K562 (cell line): ENCODE data around the gene GHR. TPM values are rescaled to one million over a fixed set of nuclear protein-coding genes. Genes with fewer than 3 reads are reported as not detected.

Experiments
- ATAC-seq: fragments of 200-7000 bp; cut with Tn5 transposase; 3 replicates; pipeline ENCODE4 v1.9.1; 2020; ENCODE audit warnings: moderate library complexity
- BruUV-seq: library from RNA; stranded (reverse); fragments of 400-500 nt; replicated peaks from 2 replicates; lab custom pipeline; 2021; lab: Mats Ljungman, UMichigan
- CTCF ChIA-PET: fragments of 300-600 bp; formaldehyde crosslinking; extraction: SDS; loops from one replicate; lab custom pipeline; 2021; ENCODE audit warnings: low intra/inter-chr PET ratio; lab: Yijun Ruan, JAX
- POLR2A ChIA-PET: fragments of 300-600, 350-650 bp; sonication (Branson Sonifier 250); formaldehyde crosslinking; extraction: SDS; loops from one replicate; lab custom pipeline; 2021; ENCODE audit warnings: antibody characterized with exemption, inconsistent platforms; lab: Yijun Ruan, JAX
- DNase-seq, 4 experiments: peaks; one replicate each; pipeline versions ENCODE4 v3.0.0 to v3.0.0-alpha.2; 2011 to 2018; ENCODE audit warnings: low spot score in 3 of 4, mixed read lengths in 3 of 4; ENCODE audit errors: extremely low read depth in 1 of 4
- FAIRE-seq: peaks from 2 replicates; lab custom pipeline; 2011; peaks lifted over from hg19 to GRCh38; lab: Jason Lieb, UNC
- H2AFZ ChIP-seq: 2 replicates; pipeline ENCODE4 v1.6.0; 2011; ENCODE audit warnings: low read depth, low read length, control low read depth, inconsistent platforms
- H3K27ac ChIP-seq: fragments of 200-600 bp; 3 replicates; pipeline ENCODE4 v1.8.0; 2011; ENCODE audit warnings: low read depth, mild to moderate bottlenecking, control low read depth, inconsistent platforms, low read length, moderate library complexity, mixed read lengths; ENCODE audit errors: extremely low read depth
- H3K27me3 ChIP-seq, 2 experiments: fragments of 300-600 bp in 1 of 2; 2 replicates in 1 of 2; 3 replicates in 1 of 2; pipeline versions ENCODE4 v1.6.0 to v1.8.0; 2011; ENCODE audit warnings: inconsistent platforms in 2 of 2, low read length in 2 of 2, mild to moderate bottlenecking in 1 of 2, mixed read lengths in 1 of 2, moderate library complexity in 1 of 2; ENCODE audit not compliant: control insufficient read depth in 2 of 2, insufficient read depth in 2 of 2
- H3K36me3 ChIP-seq: fragments of 300-600 bp; 3 replicates; pipeline ENCODE4 v1.8.0; 2011; ENCODE audit warnings: mild to moderate bottlenecking, low read length, inconsistent platforms; ENCODE audit not compliant: control insufficient read depth, insufficient read depth
- H3K4me1 ChIP-seq, 2 experiments: fragments of 200-600 bp in 1 of 2; replicated peaks in 1 of 2; 2 replicates in 1 of 2; 3 replicates in 1 of 2; pipeline versions ENCODE4 v1.5.1 to v1.8.0; 2011; ENCODE audit warnings: inconsistent platforms in 2 of 2, low read length in 2 of 2, mild to moderate bottlenecking in 1 of 2, mixed read lengths in 1 of 2, moderate library complexity in 1 of 2; ENCODE audit not compliant: control insufficient read depth in 2 of 2, insufficient read depth in 2 of 2
- H3K4me2 ChIP-seq: 2 replicates; pipeline ENCODE4 v1.6.1; 2011; ENCODE audit warnings: low read length, control low read depth, inconsistent platforms, mixed read lengths; ENCODE audit not compliant: insufficient read depth
- H3K4me3 ChIP-seq: fragments of 200-600 bp; sonication (generic), shearing (Covaris generic); 2 replicates; pipeline ENCODE4 v1.5.1; 2016; ENCODE audit warnings: control low read depth, inconsistent platforms
- H3K79me2 ChIP-seq: fragments of 200-600 bp; 3 replicates; pipeline ENCODE4 v1.8.0; 2011; ENCODE audit warnings: low read length, inconsistent platforms; ENCODE audit not compliant: control insufficient read depth, insufficient read depth
- H3K9ac ChIP-seq, 2 experiments: 2 replicates each; pipeline versions ENCODE4 v1.6.0 to v1.6.1; 2011; ENCODE audit warnings: low read depth in 2 of 2, low read length in 2 of 2, control low read depth in 1 of 2, inconsistent platforms in 1 of 2, mild to moderate bottlenecking in 1 of 2, mixed read lengths in 1 of 2; ENCODE audit not compliant: insufficient read depth in 1 of 2
- H3K9me1 ChIP-seq: one replicate; pipeline ENCODE4 v1.6.0; 2011; ENCODE audit warnings: inconsistent platforms, mild to moderate bottlenecking, low read length, moderate library complexity; ENCODE audit not compliant: control insufficient read depth, insufficient read depth
- H3K9me3 ChIP-seq: replicated peaks from 2 replicates; pipeline ENCODE4 v1.5.1; 2011; ENCODE audit warnings: low read depth, low read length, inconsistent platforms; ENCODE audit not compliant: control insufficient read depth, insufficient read depth
- H4K20me1 ChIP-seq: replicated peaks from 2 replicates; pipeline ENCODE4 v1.6.1; 2011; ENCODE audit warnings: low read length, inconsistent platforms, mixed read lengths; ENCODE audit not compliant: control insufficient read depth, insufficient read depth
- BACH1 ChIP-seq: fragments of 200-800 bp; sonication (Bioruptor generic); IDR thresholded peaks from 2 replicates; pipeline ENCODE4 v1.6.1; 2016; ENCODE audit warnings: missing genetic modification characterization, missing compliant biosample characterization
- DMBX1 ChIP-seq: fragments of 250-450 bp; sonication (Bioruptor Pico); IDR thresholded peaks from 2 replicates; pipeline ENCODE4 v1.8.0; 2022; ENCODE audit warnings: inconsistent platforms, mild to moderate bottlenecking, moderate library complexity, borderline replicate concordance
- HDAC3 ChIP-seq: fragments of 450-650 bp; IDR thresholded peaks from 2 replicates; pipeline ENCODE4 v1.6.1; 2018; ENCODE audit warnings: borderline replicate concordance, mild to moderate bottlenecking, moderate library complexity; ENCODE audit not compliant: partially characterized antibody
- NEUROD1 ChIP-seq: fragments of 150-350 bp; IDR thresholded peaks from 2 replicates; pipeline ENCODE4 v1.6.1; 2014; ENCODE audit warnings: borderline replicate concordance, low read length, low read depth; ENCODE audit not compliant: partially characterized antibody
- PHB ChIP-seq: fragments of 250-450 bp; sonication (Bioruptor Pico); IDR thresholded peaks from 2 replicates; pipeline ENCODE4 v1.5.0; 2021
- PTRF ChIP-seq: fragments of 450-650 bp; IDR thresholded peaks from 2 replicates; pipeline ENCODE4 v1.6.1; 2016; ENCODE audit warnings: mild to moderate bottlenecking, missing genetic modification characterization, missing compliant biosample characterization
- SMAD3 ChIP-seq: fragments of 450-650 bp; formaldehyde crosslinking; conservative IDR thresholded peaks from 2 replicates; pipeline ENCODE4 v1.4.0; 2020; ENCODE audit warnings: mild to moderate bottlenecking
- TEAD2 ChIP-seq: fragments of 450-650 bp; IDR thresholded peaks from 2 replicates; pipeline ENCODE4 v1.6.1; 2016; ENCODE audit warnings: missing genetic modification characterization, control low read depth, missing compliant biosample characterization
- XRCC4 ChIP-seq: IDR thresholded peaks from one replicate; pipeline ENCODE4 v1.6.1; 2011; ENCODE audit not compliant: insufficient read depth, insufficient read length; ENCODE audit errors: extremely low read depth
- WGBS: fragments of 100-300 bp; shearing (Covaris generic); methylation state at CpG from one replicate; pipeline ENCODE4 v1.1.6; 2016; ENCODE audit warnings: low coverage, mixed read lengths; ENCODE audit not compliant: insufficient coverage; ENCODE audit errors: missing lambda C conversion rate; 5-methylcytosine and 5-hydroxymethylcytosine counted together
- in situ Hi-C: fragments of 300-500 bp; cut with MboI; formaldehyde crosslinking; loops from 4 replicates; pipeline ENCODE4 v1.15.0; 2018; ENCODE audit warnings: inconsistent platforms, mixed read lengths
- intact Hi-C: fragments of 100-400 bp; cut with micrococcal nuclease; formaldehyde crosslinking; loops from 2 replicates; pipeline ENCODE4 v1.14.2; 2022
- polyA plus RNA-seq, 8 experiments: library from polyadenylated mRNA; depleted of rRNA in 4 of 8; stranded (reverse) in 5 of 8; unstranded in 3 of 8; fragments of >200 nt; fragmentation: Nextera tagmentation in 2 of 8; fragmentation: Illumina TruSeq in 1 of 8; extraction: Ambion mirVana in 2 of 8; extraction: Trizol in 1 of 8; gene quantifications; 2 replicates each; pipeline versions ENCODE4 v1.2.1 to v1.2.3, GENCODE V29; 2011 to 2014; ENCODE audit warnings: inconsistent platforms in 1 of 8, missing spikeins in 1 of 8
- total RNA-seq, 7 experiments: library from RNA; depleted of rRNA in 6 of 7; stranded (reverse); fragments of >200 nt in 6 of 7; fragmentation: Illumina TruSeq in 2 of 7; extraction: Trizol in 2 of 7; gene quantifications; 2 replicates each; pipeline versions ENCODE4 v1.2.1 to v1.2.3, GENCODE V29; 2011 to 2021; ENCODE audit warnings: low replicate concordance in 1 of 7
- TF ChIP-seq, protein P1 (sequence below): fragments of 450-650 bp; formaldehyde crosslinking; IDR thresholded peaks from 2 replicates; pipeline ENCODE4 v1.4.0; 2020; ENCODE audit warnings: mild to moderate bottlenecking, moderate library complexity
- TF ChIP-seq, protein P2 (sequence below), 2 experiments: fragments of 450-650 bp; conservative IDR thresholded peaks; 2 replicates each; pipeline ENCODE4 v1.6.1; 2017; ENCODE audit warnings: mild to moderate bottlenecking in 2 of 2, moderate library complexity in 2 of 2
- TF ChIP-seq, protein P3 (sequence below): sonication (generic); formaldehyde crosslinking; IDR thresholded peaks from 2 replicates; pipeline ENCODE4 v1.8.0; 2022; ENCODE audit warnings: mild to moderate bottlenecking, missing genetic modification reagents
- TF ChIP-seq, protein P4 (sequence below): fragments of 450-650 bp; formaldehyde crosslinking; conservative IDR thresholded peaks from 2 replicates; pipeline ENCODE4 v1.4.0; 2022; ENCODE audit warnings: mild to moderate bottlenecking, missing genetic modification characterization

GHR gene
- total and polyA plus RNA-seq, 9 of the 15 experiments (the other 6 are each of a cell fraction or from before 2014, with no cell fraction given): 0.01 to 0.13 (median 0.07) TPM; not detected in 5

DNA sequence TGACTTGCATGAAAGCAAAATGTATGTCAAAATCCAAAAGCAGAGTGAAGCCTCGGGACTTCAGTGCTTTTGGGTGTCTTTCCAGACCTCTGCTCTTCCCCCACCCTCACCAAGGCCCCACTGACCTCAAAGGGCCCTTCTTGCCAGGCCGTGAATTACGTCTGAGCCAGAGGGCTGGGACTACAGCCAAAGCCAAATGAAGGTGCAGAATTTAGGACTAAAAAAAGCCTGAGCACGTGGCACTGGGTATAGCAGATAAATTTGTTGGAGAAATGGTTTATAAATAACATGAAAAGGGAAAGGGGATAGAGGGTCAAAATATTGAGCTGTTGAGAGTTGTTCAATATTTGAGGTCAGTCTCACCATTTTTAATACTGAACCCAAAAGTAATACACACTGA lies 163.4 kb downstream of the GHR start (continued):
- TF ChIP-seq, protein P1, sequence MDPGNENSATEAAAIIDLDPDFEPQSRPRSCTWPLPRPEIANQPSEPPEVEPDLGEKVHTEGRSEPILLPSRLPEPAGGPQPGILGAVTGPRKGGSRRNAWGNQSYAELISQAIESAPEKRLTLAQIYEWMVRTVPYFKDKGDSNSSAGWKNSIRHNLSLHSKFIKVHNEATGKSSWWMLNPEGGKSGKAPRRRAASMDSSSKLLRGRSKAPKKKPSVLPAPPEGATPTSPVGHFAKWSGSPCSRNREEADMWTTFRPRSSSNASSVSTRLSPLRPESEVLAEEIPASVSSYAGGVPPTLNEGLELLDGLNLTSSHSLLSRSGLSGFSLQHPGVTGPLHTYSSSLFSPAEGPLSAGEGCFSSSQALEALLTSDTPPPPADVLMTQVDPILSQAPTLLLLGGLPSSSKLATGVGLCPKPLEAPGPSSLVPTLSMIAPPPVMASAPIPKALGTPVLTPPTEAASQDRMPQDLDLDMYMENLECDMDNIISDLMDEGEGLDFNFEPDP: 0 out of 2 replicates have a peak, but pooled peaks have one; percentile 37
- TF ChIP-seq, all 486 proteins: peak for 104

DNA sequence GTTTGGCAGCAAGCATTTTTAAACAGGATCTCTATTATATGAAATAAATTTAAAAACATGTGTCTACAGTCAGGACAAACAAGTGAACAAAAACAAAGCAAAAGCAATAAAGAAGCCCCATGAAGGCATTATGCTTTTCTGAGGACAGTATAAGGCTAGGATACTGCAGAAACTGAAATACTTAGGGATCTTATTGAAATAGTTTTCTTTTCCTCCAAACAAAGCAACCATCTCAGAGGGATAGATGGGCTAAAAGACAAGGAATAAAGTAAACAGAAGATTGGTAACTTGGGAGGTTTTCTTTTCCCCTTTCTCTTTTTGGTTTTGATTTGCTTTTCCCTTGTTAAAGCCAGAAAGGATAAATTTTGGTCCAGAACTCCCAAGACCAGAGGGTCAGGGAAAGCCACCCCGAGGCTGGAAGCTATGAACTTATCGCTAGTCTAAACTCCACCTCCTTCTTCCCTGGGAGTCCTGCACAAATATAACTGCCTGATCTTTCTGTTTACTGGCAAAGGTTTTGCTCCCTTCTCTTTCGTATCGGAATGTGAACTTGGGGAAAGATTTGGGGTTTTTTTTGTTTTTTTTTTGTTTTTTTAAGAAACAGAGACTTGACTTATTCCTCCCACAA lies 164.0 kb downstream of the GHR start:
- DNase-seq: peak in 2 of 4 experiments; percentile 51 to 64
- WGBS: 2% methylated on average over 4 of the region's 4 CpGs
- no peaks in the 10 kb centered on the region for H4K20me1 ChIP-seq
- H3K27ac ChIP-seq: peak overlapping the region; percentile 73
- peak overlapping the region in 1 of 2 experiments; percentile 59; a peak in 2 of 4 replicates for H3K9ac ChIP-seq
- no peaks in the 10 kb centered on the region for H3K9me1 ChIP-seq
- BruUV-seq: no TSS peak
- H3K4me3 ChIP-seq: no peak overlapping the region
- ChIA-PET CTCF (interaction anchor here (0.6 kb wide), 1 partner anchor 302 kb away, joined by 5 read pairs; no protein-coding TSS in a partner anchor), POLR2A (interaction anchor here (0.6 to 1.3 kb wide), 3 partner anchors 19 to 1752 kb away, joined by 3 read pairs; partner anchors contain the start of gene RPL37)
- H3K36me3 ChIP-seq: no peaks in the 10 kb centered on the region
- H3K4me1 ChIP-seq: peaks cover 11 to 45% of the 10 kb centered on the region in 2 experiments
- peak; percentile 60 for ATAC-seq
- no peaks in the 10 kb centered on the region for H3K27me3 ChIP-seq
- peak overlapping the region; percentile 79 for H3K4me2 ChIP-seq
- no peak for FAIRE-seq
- in situ Hi-C loops (loop anchor here (25.0 kb wide), 2 partner anchors 300 to 725 kb away; partner anchors contain the start of gene OXCT1), intact Hi-C loops (loop anchor here (5.0 to 10.0 kb wide), 4 partner anchors 180 to 732 kb away; partner anchors contain the start of gene ANXA2R)
- no peaks in the 10 kb centered on the region for H3K79me2 ChIP-seq
- peak overlapping the region; percentile 82 for H2AFZ ChIP-seq
- no peaks in the 10 kb centered on the region for H3K9me3 ChIP-seq
- TF ChIP-seq, protein P2, sequence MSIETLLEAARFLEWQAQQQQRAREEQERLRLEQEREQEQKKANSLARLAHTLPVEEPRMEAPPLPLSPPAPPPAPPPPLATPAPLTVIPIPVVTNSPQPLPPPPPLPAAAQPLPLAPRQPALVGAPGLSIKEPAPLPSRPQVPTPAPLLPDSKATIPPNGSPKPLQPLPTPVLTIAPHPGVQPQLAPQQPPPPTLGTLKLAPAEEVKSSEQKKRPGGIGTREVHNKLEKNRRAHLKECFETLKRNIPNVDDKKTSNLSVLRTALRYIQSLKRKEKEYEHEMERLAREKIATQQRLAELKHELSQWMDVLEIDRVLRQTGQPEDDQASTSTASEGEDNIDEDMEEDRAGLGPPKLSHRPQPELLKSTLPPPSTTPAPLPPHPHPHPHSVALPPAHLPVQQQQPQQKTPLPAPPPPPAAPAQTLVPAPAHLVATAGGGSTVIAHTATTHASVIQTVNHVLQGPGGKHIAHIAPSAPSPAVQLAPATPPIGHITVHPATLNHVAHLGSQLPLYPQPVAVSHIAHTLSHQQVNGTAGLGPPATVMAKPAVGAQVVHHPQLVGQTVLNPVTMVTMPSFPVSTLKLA (conservative IDR thresholded peaks at IDR 0.05): no peak
- TF ChIP-seq PHB (CRISPR knock-in tag): no peak
- TF ChIP-seq, protein P3, sequence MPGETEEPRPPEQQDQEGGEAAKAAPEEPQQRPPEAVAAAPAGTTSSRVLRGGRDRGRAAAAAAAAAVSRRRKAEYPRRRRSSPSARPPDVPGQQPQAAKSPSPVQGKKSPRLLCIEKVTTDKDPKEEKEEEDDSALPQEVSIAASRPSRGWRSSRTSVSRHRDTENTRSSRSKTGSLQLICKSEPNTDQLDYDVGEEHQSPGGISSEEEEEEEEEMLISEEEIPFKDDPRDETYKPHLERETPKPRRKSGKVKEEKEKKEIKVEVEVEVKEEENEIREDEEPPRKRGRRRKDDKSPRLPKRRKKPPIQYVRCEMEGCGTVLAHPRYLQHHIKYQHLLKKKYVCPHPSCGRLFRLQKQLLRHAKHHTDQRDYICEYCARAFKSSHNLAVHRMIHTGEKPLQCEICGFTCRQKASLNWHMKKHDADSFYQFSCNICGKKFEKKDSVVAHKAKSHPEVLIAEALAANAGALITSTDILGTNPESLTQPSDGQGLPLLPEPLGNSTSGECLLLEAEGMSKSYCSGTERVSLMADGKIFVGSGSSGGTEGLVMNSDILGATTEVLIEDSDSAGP (CRISPR knock-in tag): no peak
- TF ChIP-seq TEAD2: no peak
- no peak for TF ChIP-seq XRCC4
- TF ChIP-seq NEUROD1: no peak
- TF ChIP-seq SMAD3: no peak
- 0 out of 2 replicates have a peak, but pooled peaks have one; percentile 12 for TF ChIP-seq PTRF
- TF ChIP-seq, protein P4, sequence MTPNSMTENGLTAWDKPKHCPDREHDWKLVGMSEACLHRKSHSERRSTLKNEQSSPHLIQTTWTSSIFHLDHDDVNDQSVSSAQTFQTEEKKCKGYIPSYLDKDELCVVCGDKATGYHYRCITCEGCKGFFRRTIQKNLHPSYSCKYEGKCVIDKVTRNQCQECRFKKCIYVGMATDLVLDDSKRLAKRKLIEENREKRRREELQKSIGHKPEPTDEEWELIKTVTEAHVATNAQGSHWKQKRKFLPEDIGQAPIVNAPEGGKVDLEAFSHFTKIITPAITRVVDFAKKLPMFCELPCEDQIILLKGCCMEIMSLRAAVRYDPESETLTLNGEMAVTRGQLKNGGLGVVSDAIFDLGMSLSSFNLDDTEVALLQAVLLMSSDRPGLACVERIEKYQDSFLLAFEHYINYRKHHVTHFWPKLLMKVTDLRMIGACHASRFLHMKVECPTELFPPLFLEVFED (CRISPR knock-in tag): no peak
- TF ChIP-seq DMBX1 (CRISPR knock-in tag): 0 out of 2 replicates have a peak, but pooled peaks have one; percentile 7
- TF ChIP-seq BACH1: peak; percentile 55; the same call in 1 of the 2 replicates
- no peak for TF ChIP-seq HDAC3
